ENCODE measurements around the gene BRSK1.

The BRSK1 gene

DNA sequence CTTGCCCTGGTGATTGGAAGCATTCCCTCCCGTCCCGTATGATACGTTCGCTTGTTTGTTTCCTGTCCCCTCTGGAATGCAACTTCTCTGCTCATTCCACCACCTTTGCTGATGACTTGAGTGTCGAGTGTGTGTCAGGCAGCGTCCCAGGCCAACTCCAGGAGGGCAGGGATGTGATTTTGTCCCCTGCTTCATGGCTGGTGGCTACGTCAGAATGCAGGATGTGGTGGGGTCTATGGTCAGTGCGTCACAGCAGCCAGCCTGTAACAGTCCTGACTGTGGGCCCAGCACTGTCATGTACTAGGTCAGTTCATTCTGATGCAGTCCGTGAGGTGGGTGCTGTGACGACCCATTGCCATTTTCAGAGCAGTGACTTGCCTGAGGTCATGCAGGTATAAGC is 16.2 kb downstream of the BRSK1 start:
- CTCF ChIA-PET = interaction anchor here (3.3 kb wide), 1 partner anchor 84 kb away, joined by 25 read pairs; the partner anchor contains the start of gene TMEM238
- H3K9me3 Mint-ChIP-seq = no peaks in the 10 kb centered on the region
- peaks cover 11% of the 10 kb centered on the region for H3K4me1 Mint-ChIP-seq
- H3K27me3 Mint-ChIP-seq = peaks cover 27% of the 10 kb centered on the region
- no peak for DNase-seq
- no peak overlapping the region for H3K27ac Mint-ChIP-seq
- H3K36me3 Mint-ChIP-seq = no peaks in the 10 kb centered on the region
- H3K4me3 Mint-ChIP-seq = no peak overlapping the region

DNA sequence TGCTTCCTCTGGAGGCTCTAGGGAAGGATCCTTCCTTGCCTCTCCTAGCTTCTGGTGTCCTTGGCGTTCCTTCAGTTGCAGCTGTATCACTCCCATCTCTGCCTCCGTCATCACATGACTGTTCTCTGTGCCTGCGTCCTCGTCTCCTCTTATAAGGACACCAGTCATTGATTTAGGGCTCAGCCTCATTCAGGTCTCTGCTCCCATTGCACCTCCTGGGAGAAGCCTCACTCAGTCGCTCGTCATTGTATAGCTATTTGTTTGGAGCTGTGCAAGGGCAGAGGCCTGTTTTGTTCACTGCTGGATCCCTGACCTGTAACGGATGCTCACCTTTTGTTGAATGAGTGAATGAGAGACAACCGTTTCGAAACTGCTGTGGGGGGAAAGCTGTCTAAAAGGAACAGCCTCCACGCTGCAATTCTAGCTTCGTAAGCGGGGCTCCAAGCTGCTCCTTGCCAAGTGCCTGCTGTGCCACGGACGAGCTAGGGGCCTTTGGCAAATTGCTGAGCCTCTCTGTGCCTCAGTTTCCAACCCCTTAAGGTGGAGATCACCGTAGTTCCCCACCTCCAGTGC is 17.2 kb downstream of the BRSK1 start:
- H3K9me3 Mint-ChIP-seq = no peaks in the 10 kb centered on the region
- DNase-seq = no peak
- H3K36me3 Mint-ChIP-seq = peaks cover 2% of the 10 kb centered on the region
- H3K27me3 Mint-ChIP-seq = peaks cover 27% of the 10 kb centered on the region
- peaks cover 17% of the 10 kb centered on the region for H3K4me1 Mint-ChIP-seq
- H3K4me3 Mint-ChIP-seq = peak overlapping the region; percentile 82
- CTCF ChIA-PET = interaction anchor here (0.6 to 3.3 kb wide), 20 partner anchors 9 to 203 kb away, joined by 3 to 26 read pairs (median 4); partner anchors contain the start of genes HSPBP1, KMT5C and TMEM238
- no peak overlapping the region for H3K27ac Mint-ChIP-seq

DNA sequence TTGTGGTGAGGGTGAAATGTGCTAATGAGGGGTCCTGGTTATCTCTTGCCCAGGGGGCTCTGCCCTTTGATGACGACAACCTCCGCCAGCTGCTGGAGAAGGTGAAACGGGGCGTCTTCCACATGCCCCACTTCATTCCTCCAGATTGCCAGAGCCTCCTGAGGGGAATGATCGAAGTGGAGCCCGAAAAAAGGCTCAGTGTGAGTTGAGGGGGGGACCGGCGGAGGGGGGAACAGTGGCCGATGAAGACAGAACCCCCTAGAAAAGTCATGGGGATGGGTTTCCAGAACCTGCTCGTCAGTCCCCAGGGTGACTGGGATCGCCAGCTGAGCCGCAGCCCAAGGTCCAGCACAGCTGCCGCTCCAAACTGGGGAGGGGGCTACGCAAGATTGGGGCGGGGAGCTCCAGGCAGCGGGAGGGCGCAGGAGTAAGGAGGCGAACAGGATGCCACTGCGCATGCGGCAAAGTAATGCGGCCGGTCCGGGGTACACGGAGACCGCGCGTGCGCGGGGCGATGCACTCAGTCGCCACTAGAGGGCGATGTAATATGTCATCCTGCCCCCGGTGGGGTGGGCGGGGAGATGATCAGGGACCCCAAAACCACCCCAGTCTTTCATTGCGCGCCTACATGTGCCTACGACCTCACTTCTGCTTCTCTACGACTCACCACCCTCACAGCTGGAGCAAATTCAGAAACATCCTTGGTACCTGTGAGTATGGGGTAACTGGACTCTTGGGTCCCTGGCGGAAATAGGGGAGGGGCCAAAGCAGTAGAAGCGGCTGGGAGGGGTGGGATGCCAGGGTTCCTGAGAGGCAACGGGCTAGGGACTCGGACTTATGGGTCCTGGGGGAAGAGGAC is 17.9 kb downstream of the BRSK1 start:
- peaks cover 19% of the 10 kb centered on the region for H3K4me1 Mint-ChIP-seq
- H3K36me3 Mint-ChIP-seq = peaks cover 2% of the 10 kb centered on the region
- H3K4me3 Mint-ChIP-seq = peak overlapping the region; percentile 82
- DNase-seq = peak; percentile 97
- no peaks in the 10 kb centered on the region for H3K9me3 Mint-ChIP-seq
- CTCF ChIA-PET = interaction anchor here (0.6 to 3.3 kb wide), 26 partner anchors 10 to 203 kb away, joined by 3 to 26 read pairs (median 4); partner anchors contain the start of genes HSPBP1, KMT5C and TMEM238
- peak overlapping the region; percentile 87 for H3K27ac Mint-ChIP-seq
- H3K27me3 Mint-ChIP-seq = peaks cover 27% of the 10 kb centered on the region

DNA sequence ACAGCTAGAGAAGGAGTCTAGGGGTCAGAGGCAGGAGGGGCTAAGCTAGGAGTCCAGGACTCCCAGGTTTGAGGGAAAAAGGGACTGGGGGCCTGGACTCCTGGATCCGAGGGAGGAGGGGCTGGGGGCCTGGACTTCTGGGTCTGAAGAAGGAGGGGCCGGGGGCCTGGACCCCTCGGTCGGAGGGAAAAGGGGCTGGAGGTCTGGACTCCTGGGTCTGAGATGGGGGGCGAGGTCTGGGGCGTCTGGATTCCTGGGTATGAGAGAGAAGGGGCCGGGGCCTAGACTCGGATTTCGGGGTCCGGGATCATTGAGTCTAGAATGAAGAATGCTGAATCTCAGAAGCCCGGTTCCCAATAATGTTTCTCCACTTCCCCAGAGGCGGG is 18.5 kb downstream of the BRSK1 start:
- CTCF ChIA-PET = interaction anchor here (0.6 to 3.3 kb wide), 20 partner anchors 10 to 202 kb away, joined by 3 to 26 read pairs (median 4); partner anchors contain the start of genes KMT5C and TMEM238
- Mint-ChIP-seq H3K36me3 (peaks cover 2% of the 10 kb centered on the region), H3K4me1 (peaks cover 19% of the 10 kb centered on the region), H3K4me3 (peak overlapping the region; percentile 82), H3K27me3 (peaks cover 27% of the 10 kb centered on the region), H3K9me3 (no peaks in the 10 kb centered on the region), H3K27ac (peak overlapping the region; percentile 87)
- no peak for DNase-seq

DNA sequence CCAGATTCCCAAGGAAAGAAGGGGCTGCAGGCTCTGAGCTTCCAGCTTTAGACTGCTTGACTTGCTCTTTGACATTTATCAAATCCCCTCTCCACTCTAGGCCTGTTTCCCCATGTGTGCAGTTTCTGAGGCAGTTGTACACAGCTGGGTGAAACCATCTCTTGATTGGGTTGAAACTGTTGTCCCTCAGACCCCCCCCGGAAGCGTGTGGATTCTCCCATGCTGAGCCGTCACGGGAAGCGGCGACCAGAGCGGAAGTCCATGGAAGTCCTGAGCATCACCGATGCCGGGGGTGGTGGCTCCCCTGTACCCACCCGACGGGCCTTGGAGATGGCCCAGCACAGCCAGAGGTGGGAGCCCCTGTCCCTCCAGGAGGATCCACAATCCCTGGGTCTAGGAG is 19.7 kb downstream of the BRSK1 start:
- CTCF ChIA-PET = interaction anchor here (0.7 to 3.3 kb wide), 5 partner anchors 11 to 130 kb away, joined by 3 to 26 read pairs (median 3); partner anchors contain the start of gene TMEM238
- Mint-ChIP-seq H3K27me3 (peaks cover 25% of the 10 kb centered on the region), H3K27ac (no peak overlapping the region), H3K4me3 (no peak overlapping the region), H3K36me3 (peaks cover 2% of the 10 kb centered on the region), H3K4me1 (peaks cover 19% of the 10 kb centered on the region), H3K9me3 (no peaks in the 10 kb centered on the region)
- no peak for DNase-seq

DNA sequence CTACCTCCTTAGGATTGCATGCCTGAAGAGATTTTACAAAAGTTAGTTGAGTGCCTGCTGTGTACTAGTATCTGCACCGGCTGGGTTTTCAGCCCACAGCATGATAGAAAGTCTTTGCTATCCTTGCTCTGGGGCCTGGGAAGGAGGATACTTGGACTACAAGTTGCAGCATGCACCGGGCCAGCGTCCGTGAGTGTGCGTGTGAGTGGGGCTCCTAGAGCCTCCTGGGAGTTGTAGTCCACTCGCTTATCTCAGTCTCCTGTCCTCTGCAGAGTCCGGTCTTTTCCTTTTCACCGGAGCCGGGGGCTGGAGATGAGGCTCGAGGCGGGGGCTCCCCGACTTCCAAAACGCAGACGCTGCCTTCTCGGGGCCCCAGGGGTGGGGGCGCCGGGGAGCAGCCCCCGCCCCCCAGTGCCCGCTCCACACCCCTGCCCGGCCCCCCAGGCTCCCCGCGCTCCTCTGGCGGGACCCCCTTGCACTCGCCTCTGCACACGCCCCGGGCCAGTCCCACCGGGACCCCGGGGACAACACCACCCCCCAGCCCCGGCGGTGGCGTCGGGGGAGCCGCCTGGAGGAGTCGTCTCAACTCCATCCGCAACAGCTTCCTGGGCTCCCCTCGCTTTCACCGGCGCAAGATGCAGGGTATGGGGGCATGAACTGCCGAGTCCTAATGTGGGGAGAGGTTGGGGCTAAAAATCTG is 20.6 kb downstream of the BRSK1 start:
- peaks cover 2% of the 10 kb centered on the region for H3K36me3 Mint-ChIP-seq
- no peak overlapping the region for H3K4me3 Mint-ChIP-seq
- peaks cover 19% of the 10 kb centered on the region for H3K4me1 Mint-ChIP-seq
- no peak overlapping the region for H3K27ac Mint-ChIP-seq
- peaks cover 20% of the 10 kb centered on the region for H3K27me3 Mint-ChIP-seq
- peak; percentile 53 for DNase-seq
- CTCF ChIA-PET = no interaction called here
- H3K9me3 Mint-ChIP-seq = no peaks in the 10 kb centered on the region

DNA sequence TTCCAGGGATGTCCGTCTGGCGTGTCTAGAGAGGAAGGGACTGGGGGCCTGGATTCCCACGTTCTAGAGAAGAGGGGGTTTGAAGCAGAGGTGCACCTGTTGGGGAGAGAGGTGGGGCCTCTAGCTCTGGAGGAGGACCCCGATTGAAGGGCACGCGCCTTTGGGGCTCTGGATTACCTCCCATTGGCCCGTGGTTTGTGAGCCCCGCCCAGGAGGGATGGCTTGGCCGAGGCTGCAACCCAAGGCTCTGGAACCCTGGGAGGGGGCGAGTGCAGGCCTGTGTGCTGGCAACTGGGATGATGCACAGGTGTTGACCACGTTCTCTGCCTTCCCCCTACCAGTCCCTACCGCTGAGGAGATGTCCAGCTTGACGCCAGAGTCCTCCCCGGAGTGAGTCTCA is 21.2 kb downstream of the BRSK1 start:
- Mint-ChIP-seq H3K4me3 (no peak overlapping the region), H3K27me3 (peaks cover 15% of the 10 kb centered on the region), H3K4me1 (peaks cover 19% of the 10 kb centered on the region), H3K36me3 (peaks cover 2% of the 10 kb centered on the region), H3K27ac (no peak overlapping the region), H3K9me3 (no peaks in the 10 kb centered on the region)
- DNase-seq = no peak
- CTCF ChIA-PET = no interaction called here

DNA sequence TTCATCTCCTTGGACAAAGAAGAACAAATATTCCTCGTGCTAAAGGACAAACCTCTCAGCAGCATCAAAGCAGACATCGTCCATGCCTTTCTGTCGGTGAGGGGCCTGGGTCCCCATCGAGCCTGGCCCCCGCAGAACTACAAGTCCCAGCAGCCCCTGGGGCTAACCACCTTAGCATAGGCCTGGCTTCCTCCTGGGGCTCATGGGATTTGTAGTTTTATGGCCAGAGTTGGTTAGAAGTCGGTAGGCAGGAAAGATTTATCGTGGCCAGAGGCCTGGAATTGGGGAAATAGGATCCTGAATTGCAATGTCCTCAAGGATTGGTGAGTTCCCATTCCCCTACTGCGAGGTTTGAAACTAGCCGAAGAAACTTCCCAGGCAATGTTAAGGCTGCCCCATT is 21.7 kb downstream of the BRSK1 start:
- Mint-ChIP-seq H3K27ac (no peak overlapping the region), H3K9me3 (no peaks in the 10 kb centered on the region), H3K4me1 (peaks cover 19% of the 10 kb centered on the region), H3K27me3 (peaks cover 11% of the 10 kb centered on the region), H3K36me3 (peaks cover 2% of the 10 kb centered on the region), H3K4me3 (no peak overlapping the region)
- CTCF ChIA-PET = no interaction called here
- peak; percentile 71 for DNase-seq

DNA sequence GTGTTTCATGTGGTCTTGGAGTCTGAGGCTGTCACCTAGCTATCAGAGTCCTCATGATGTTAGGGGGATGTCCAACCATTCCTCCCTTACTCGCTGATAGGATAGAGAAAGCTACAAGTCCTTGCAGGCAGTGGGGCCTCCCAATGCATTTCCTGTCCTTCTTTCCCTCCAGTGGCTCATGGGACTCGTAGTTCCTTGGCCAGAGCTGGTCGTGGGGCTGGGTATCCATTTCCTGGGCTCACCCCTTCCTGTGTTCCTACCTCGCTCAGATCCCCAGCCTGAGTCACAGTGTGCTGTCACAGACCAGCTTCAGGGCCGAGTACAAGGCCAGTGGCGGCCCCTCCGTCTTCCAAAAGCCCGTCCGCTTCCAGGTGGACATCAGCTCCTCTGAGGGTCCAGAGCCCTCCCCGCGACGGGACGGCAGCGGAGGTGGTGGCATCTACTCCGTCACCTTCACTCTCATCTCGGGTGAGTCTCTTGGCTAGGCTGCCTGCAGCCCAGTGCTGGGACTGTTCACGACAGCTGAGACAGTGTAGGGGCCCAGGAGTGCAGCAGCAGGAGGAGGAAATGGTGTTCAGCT is 22.3 kb downstream of the BRSK1 start:
- Mint-ChIP-seq H3K9me3 (no peaks in the 10 kb centered on the region), H3K4me1 (peaks cover 19% of the 10 kb centered on the region), H3K27me3 (peaks cover 7% of the 10 kb centered on the region), H3K27ac (no peak overlapping the region), H3K36me3 (peaks cover 2% of the 10 kb centered on the region), H3K4me3 (no peak overlapping the region)
- CTCF ChIA-PET = no interaction called here
- DNase-seq = no peak

DNA sequence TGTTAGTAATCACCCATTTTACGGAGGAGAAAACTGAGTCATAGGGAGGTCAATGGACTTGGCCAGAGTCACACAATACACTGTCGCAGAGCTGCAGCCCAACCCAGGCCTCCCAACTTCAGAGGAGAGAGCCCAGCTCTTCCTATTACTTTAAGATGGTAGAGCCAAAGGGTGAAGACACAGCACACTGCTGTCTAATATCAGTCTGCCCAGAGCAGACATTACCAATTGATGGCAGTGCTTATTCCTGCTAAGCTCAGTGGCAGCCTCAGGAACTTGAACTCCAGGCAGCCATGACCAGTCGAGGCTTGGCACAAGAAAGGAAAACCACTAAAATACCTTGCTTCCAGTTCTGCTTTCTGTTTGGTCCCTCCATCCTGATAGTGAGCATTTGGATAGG is 22.9 kb downstream of the BRSK1 start:
- Mint-ChIP-seq H3K4me1 (peaks cover 13% of the 10 kb centered on the region), H3K9me3 (no peaks in the 10 kb centered on the region), H3K4me3 (no peak overlapping the region), H3K27ac (no peak overlapping the region), H3K27me3 (peaks cover 2% of the 10 kb centered on the region), H3K36me3 (peaks cover 2% of the 10 kb centered on the region)
- CTCF ChIA-PET = no interaction called here
- no peak for DNase-seq

DNA sequence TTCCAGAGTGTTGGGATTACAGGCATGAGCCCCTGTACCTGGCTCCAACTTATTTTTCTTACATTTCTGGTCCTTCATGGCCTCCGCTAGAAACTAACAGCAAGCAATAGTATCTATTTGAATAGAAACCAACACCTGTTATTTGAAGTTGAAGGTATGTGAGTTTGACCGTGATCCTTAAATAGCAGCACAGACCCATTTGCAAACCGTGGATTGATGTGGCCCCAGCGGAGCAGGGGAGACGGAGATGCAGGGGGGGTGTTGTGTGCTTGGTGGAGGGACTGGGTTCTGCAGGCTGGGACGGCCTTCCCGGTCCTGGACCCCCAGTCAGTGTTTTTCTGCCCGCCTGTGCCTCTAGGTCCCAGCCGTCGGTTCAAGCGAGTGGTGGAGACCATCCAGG is 24.5 kb downstream of the BRSK1 start:
- Mint-ChIP-seq H3K27ac (no peak overlapping the region), H3K4me3 (no peak overlapping the region), H3K27me3 (no peaks in the 10 kb centered on the region), H3K9me3 (no peaks in the 10 kb centered on the region), H3K4me1 (peaks cover 8% of the 10 kb centered on the region), H3K36me3 (peaks cover 2% of the 10 kb centered on the region)
- CTCF ChIA-PET = no interaction called here
- no peak for DNase-seq

DNA sequence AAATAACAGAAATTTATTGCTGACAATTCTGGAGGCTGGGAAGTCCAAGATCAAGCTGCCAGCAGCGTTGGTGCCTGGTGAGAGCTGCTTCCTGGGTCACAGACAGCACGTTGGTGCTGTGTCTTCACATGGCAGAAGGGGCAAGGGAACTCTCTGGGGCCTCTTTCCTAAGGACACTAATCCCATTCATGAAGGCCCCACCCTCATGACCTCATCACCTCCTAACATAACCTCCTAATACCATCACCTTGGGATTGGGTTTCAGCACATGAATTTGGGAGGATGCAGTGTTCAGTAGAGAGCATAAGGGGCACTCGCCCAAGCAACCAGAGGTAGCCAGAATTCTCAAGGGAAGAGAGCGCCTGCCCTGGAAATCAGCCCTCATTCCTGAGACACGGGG is 25.7 kb downstream of the BRSK1 start:
- peaks cover 8% of the 10 kb centered on the region for H3K4me1 Mint-ChIP-seq
- H3K9me3 Mint-ChIP-seq = no peaks in the 10 kb centered on the region
- H3K36me3 Mint-ChIP-seq = peaks cover 2% of the 10 kb centered on the region
- H3K27me3 Mint-ChIP-seq = no peaks in the 10 kb centered on the region
- no peak for DNase-seq
- H3K27ac Mint-ChIP-seq = no peak overlapping the region
- no peak overlapping the region for H3K4me3 Mint-ChIP-seq
- CTCF ChIA-PET = no interaction called here

DNA sequence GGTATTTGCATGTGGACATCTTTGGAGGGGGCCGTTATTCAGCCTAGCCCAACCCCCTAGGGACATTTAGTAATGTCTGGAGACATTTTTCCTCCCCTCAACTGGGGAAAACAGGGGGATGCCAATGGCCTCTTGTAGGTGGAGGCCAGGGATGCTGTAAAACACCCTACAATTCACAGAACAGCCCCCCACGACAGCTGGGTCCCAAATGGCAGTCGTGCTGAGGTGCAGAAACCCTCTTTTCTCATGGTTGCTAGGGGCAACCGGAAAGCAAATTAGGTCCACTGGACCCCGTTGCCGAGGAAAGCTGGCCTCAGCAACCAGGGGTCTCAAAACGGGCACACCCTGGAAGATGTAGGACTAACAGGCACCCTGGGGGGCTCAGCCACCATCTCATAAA is 26.7 kb downstream of the BRSK1 start:
- Mint-ChIP-seq H3K9me3 (no peaks in the 10 kb centered on the region), H3K27me3 (no peaks in the 10 kb centered on the region), H3K4me3 (no peak overlapping the region), H3K4me1 (peaks cover 6% of the 10 kb centered on the region), H3K36me3 (no peaks in the 10 kb centered on the region), H3K27ac (no peak overlapping the region)
- CTCF ChIA-PET = interaction anchor here (0.7 kb wide), 1 partner anchor 10 kb away, joined by 3 read pairs; no protein-coding TSS in a partner anchor
- no peak for DNase-seq

DNA sequence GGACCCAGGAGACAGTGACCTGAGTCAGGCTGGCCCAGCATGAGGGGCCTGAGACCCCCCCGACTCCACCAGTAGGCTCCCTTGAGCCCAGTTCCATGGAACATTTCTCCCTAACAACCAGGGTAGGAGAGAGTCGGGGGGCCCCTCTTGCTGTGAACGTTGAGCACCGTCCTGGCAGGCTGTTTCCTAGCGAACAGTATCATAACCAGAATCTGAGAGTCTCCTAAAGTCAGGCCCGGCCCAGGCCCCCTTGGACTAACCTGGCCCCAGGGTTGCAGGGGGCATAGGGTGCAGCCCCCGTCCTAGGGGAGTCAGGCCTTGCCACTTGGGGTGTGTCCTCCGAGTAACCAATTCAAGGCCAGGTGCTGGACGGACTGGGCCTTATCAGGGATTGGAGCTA is 27.6 kb downstream of the BRSK1 start:
- no peaks in the 10 kb centered on the region for H3K36me3 Mint-ChIP-seq
- H3K4me1 Mint-ChIP-seq = no peaks in the 10 kb centered on the region
- CTCF ChIA-PET = no interaction called here
- H3K27me3 Mint-ChIP-seq = no peaks in the 10 kb centered on the region
- H3K9me3 Mint-ChIP-seq = no peaks in the 10 kb centered on the region
- DNase-seq = no peak
- H3K4me3 Mint-ChIP-seq = no peak overlapping the region
- H3K27ac Mint-ChIP-seq = no peak overlapping the region

Measured in activated naive CD4-positive, alpha-beta T cell treated with anti-CD3 and anti-CD28 coated beads, Interleukin-2, amount 10 ng/mL, durations not matched to agents 7 days and 5 days (primary cell).